IPS-18c (cell line): ENCODE results near the gene VASH2.
"Not testable (repeated sequence)": the region's sequence is repeated elsewhere in the genome, so short reads cannot be mapped to it uniquely, and the experiment has no call there.

Experiments
- H3K4me3 ChIP-seq: 2 replicates; pipeline ENCODE4 v1.7.0; 2013; ENCODE audit warnings: low read depth, mild to moderate bottlenecking, low read length, moderate library complexity; ENCODE audit not compliant: insufficient read depth
- H3K9me3 ChIP-seq: one replicate; pipeline ENCODE4 v1.6.1; 2013; ENCODE audit warnings: mild to moderate bottlenecking, low read length, moderate library complexity; ENCODE audit not compliant: control insufficient read depth, insufficient read depth

The VASH2 gene

GRCh38 chr1:212949771-212950170 is 570 bp upstream of the VASH2 start:
- H3K9me3 ChIP-seq = no peaks in the 10 kb centered on the region
- peak overlapping the region; percentile 87; the same call in 1 of the 2 replicates for H3K4me3 ChIP-seq

- Histone ChIP-seq H3K9me3 (no peaks in the 10 kb centered on the region), H3K4me3 (peak overlapping the region; percentile 87)
Measured at GRCh38 chr1:212951126-212951946, 995 bp downstream of the VASH2 start.

- peak overlapping the region; percentile 87 for H3K4me3 ChIP-seq
- H3K9me3 ChIP-seq = no peaks in the 10 kb centered on the region
Measured at GRCh38 chr1:212951947-212952640, 1.8 kb downstream of the VASH2 start.

GRCh38 chr1:212952641-212952976 is 2.3 kb downstream of the VASH2 start:
- H3K4me3 ChIP-seq = peak overlapping the region; percentile 87; the same call in 1 of the 2 replicates

GRCh38 chr1:212953321-212953720 is 3.0 kb downstream of the VASH2 start:
- H3K9me3 ChIP-seq = no peaks in the 10 kb centered on the region

More at GRCh38 chr1:212952641-212952976, 2.3 kb downstream of the VASH2 start:
- no peaks in the 10 kb centered on the region for H3K9me3 ChIP-seq

GRCh38 chr1:212954514-212954913 is 4.2 kb downstream of the VASH2 start:
- Histone ChIP-seq H3K9me3 (no peaks in the 10 kb centered on the region), H3K4me3 (no peak overlapping the region)

More at GRCh38 chr1:212953321-212953720, 3.0 kb downstream of the VASH2 start:
- H3K4me3 ChIP-seq = no peak overlapping the region

- H3K4me3 ChIP-seq = no peak overlapping the region
- H3K9me3 ChIP-seq = no peaks in the 10 kb centered on the region
Measured at GRCh38 chr1:212955098-212955497, 4.8 kb downstream of the VASH2 start.

- no peaks in the 10 kb centered on the region for H3K9me3 ChIP-seq
- H3K4me3 ChIP-seq = no peak overlapping the region
Measured at GRCh38 chr1:212955961-212956620, 5.8 kb downstream of the VASH2 start.

- H3K4me3 ChIP-seq = no peak overlapping the region
Measured at GRCh38 chr1:212957546-212957945, 7.2 kb downstream of the VASH2 start.

GRCh38 chr1:212958175-212958574 is 7.8 kb downstream of the VASH2 start:
- Histone ChIP-seq H3K4me3 (no peak overlapping the region), H3K9me3 (no peaks in the 10 kb centered on the region)

More at GRCh38 chr1:212957546-212957945, 7.2 kb downstream of the VASH2 start:
- H3K9me3 ChIP-seq = no peaks in the 10 kb centered on the region

GRCh38 chr1:212959266-212960220 is 9.2 kb downstream of the VASH2 start:
- H3K4me3 ChIP-seq = no peak overlapping the region
- H3K9me3 ChIP-seq = no peaks in the 10 kb centered on the region

- H3K9me3 ChIP-seq = no peaks in the 10 kb centered on the region
- no peak overlapping the region for H3K4me3 ChIP-seq
Measured at GRCh38 chr1:212960932-212961331, 10.6 kb downstream of the VASH2 start.

GRCh38 chr1:212962509-212962908 is 12.2 kb downstream of the VASH2 start:
- H3K4me3 ChIP-seq = no peak overlapping the region

GRCh38 chr1:212964102-212964501 is 13.8 kb downstream of the VASH2 start:
- Histone ChIP-seq H3K4me3 (no peak overlapping the region), H3K9me3 (no peaks in the 10 kb centered on the region)

More at GRCh38 chr1:212962509-212962908, 12.2 kb downstream of the VASH2 start:
- H3K9me3 ChIP-seq = no peaks in the 10 kb centered on the region

- H3K9me3 ChIP-seq = not testable (repeated sequence)
Measured at GRCh38 chr1:212964993-212965392, 14.7 kb downstream of the VASH2 start.

GRCh38 chr1:212966616-212967015 is 16.3 kb downstream of the VASH2 start:
- H3K9me3 ChIP-seq = no peaks in the 10 kb centered on the region
- no peak overlapping the region for H3K4me3 ChIP-seq

More at GRCh38 chr1:212964993-212965392, 14.7 kb downstream of the VASH2 start:
- H3K4me3 ChIP-seq = not testable (repeated sequence)

GRCh38 chr1:212967801-212968200 is 17.5 kb downstream of the VASH2 start:
- Histone ChIP-seq H3K4me3 (no peak overlapping the region), H3K9me3 (no peaks in the 10 kb centered on the region)
